Heart left ventricle (tissue), 13 donors: ENCODE data around the gene TBCK.

Source experiments
- POLR2A ChIP-seq, 2 donors: fragments of 450-650 bp; IDR thresholded peaks; one replicate each; pipeline ENCODE4 v1.6.1; 2017; ENCODE audit warnings: antibody characterized with exemption in 2 of 2, mild to moderate bottlenecking in 2 of 2, moderate library complexity in 2 of 2
- TF ChIP-seq, protein P1 (sequence below), 12 donors: fragments of 200-600 bp; sonication (generic) in 4 of 12; IDR thresholded peaks; one replicate each; pipeline versions ENCODE4 v1.5.0 to v1.8.0; 2018 to 2022; ENCODE audit warnings: antibody characterized with exemption in 12 of 12, mild to moderate bottlenecking in 5 of 12
- donor health status: ischemic (EF 13 %, LVEDD 7.1; RV severe dilation, severe dysfunction).
- donor health status: DM: no; HTN: yes; CAD: no.
- donor health status: DM: no; HTN: no; CAD: no.
- donor health status: ischemic (EF 25% LVEDD 6.9; RV normal size, moderate dysfunction).
- donor health status: ischemic (EF 25% LVEDD 5.7; RV mildly dilated, moderate dysfunction).
- donor health status: ischemic (EF 35%, LVEDD 5.7; RV mildly dilated, moderate dysfunction).
- donor health status: nonischemic (EF 11% LVEDD 7.7; RV severe dilation, severe dysfunction).
- donor health status: DM: yes; HTN: yes; CAD: no.
- donor health status: PGD.
- donor health status: ischemic (EF 29% LVEDD 5.4; RV normal size, mild dysfunction).
- donor health status: nonischemic (EF 23%, LVEDD 6.1; RV moderate dilation, normal function).

DNA sequence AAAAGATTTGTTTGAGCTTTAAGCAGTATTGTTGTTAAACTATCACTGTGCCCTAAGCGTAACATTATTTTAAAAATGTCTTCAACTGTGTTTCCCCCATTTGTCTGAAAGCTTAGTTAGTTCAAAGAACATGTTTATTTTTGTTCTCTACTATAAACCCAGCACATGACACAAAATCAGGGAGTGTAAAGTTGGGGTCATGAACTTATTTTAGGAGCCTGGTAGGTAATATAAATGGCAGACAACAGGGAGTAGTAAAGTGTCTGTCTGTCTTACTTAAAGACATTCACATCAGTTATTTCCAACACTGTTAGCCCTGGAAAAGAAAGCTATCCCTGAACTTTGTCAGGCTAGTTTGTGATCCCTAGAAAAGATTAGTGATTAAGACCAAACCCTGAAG is 4.2 kb upstream of the TBCK start:
- TF ChIP-seq, protein P1, sequence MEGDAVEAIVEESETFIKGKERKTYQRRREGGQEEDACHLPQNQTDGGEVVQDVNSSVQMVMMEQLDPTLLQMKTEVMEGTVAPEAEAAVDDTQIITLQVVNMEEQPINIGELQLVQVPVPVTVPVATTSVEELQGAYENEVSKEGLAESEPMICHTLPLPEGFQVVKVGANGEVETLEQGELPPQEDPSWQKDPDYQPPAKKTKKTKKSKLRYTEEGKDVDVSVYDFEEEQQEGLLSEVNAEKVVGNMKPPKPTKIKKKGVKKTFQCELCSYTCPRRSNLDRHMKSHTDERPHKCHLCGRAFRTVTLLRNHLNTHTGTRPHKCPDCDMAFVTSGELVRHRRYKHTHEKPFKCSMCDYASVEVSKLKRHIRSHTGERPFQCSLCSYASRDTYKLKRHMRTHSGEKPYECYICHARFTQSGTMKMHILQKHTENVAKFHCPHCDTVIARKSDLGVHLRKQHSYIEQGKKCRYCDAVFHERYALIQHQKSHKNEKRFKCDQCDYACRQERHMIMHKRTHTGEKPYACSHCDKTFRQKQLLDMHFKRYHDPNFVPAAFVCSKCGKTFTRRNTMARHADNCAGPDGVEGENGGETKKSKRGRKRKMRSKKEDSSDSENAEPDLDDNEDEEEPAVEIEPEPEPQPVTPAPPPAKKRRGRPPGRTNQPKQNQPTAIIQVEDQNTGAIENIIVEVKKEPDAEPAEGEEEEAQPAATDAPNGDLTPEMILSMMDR (IDR thresholded peaks at IDR 0.05) = no peak
- TF ChIP-seq POLR2A (IDR thresholded peaks at IDR 0.05) = no peak
